CD14-positive monocyte (primary cell): ENCODE results near the gene VPS37C. TPM values are rescaled to one million over a fixed set of nuclear protein-coding genes. Genes with fewer than 3 reads are reported as not detected.

Experiments
- DNase-seq, 3 donors: peaks; one replicate each; pipeline ENCODE4 v3.0.0-alpha.2; 2011 to 2022
- H2AFZ ChIP-seq: 2 replicates; pipeline ENCODE4 v1.6.0; 2012; ENCODE audit warnings: mild to moderate bottlenecking, low read depth, low read length, inconsistent platforms; ENCODE audit not compliant: insufficient read depth, poor library complexity, severe bottlenecking
- H3K27ac ChIP-seq, 2 donors: 1 replicate in 1 of 2; 2 replicates in 1 of 2; pipeline ENCODE4 v1.5.1; 2012 to 2013; ENCODE audit warnings: low read length in 2 of 2, control low read depth in 1 of 2, inconsistent platforms in 1 of 2, low read depth in 1 of 2, mild to moderate bottlenecking in 1 of 2
- H3K27me3 ChIP-seq, 2 donors: one replicate each; pipeline versions ENCODE4 v1.6.0 to v1.6.1; 2011 to 2013; ENCODE audit warnings: low read length in 2 of 2; ENCODE audit not compliant: control insufficient read depth in 2 of 2, insufficient read depth in 2 of 2
- H3K36me3 ChIP-seq, 2 donors: replicated peaks in 1 of 2; 1 replicate in 1 of 2; 2 replicates in 1 of 2; pipeline versions ENCODE4 v1.5.1 to v1.6.1; 2012 to 2013; ENCODE audit warnings: low read length in 2 of 2, control low read depth in 1 of 2, inconsistent platforms in 1 of 2, mild to moderate bottlenecking in 1 of 2; ENCODE audit not compliant: insufficient read depth in 2 of 2, control insufficient read depth in 1 of 2
- H3K4me1 ChIP-seq, 2 donors: 1 replicate in 1 of 2; 2 replicates in 1 of 2; pipeline versions ENCODE4 v1.5.1 to v1.6.1; 2012 to 2013; ENCODE audit warnings: low read length in 2 of 2, control low read depth in 1 of 2, inconsistent platforms in 1 of 2, mild to moderate bottlenecking in 1 of 2, moderate library complexity in 1 of 2; ENCODE audit not compliant: insufficient read depth in 2 of 2, control insufficient read depth in 1 of 2
- H3K4me2 ChIP-seq: replicated peaks from 2 replicates; pipeline ENCODE3; 2012; ENCODE audit warnings: low read length, moderate library complexity, mild to moderate bottlenecking; ENCODE audit not compliant: poor library complexity, severe bottlenecking; ENCODE audit errors: extremely low read depth
- H3K4me3 ChIP-seq, 3 experiments: fragments of 200-600 bp in 1 of 3; sonication (generic) in 1 of 3; replicated peaks in 1 of 3; 1 replicate in 2 of 3; 2 replicates in 1 of 3; pipeline ENCODE4 v1.5.1; 2011 to 2013; ENCODE audit warnings: low read length in 3 of 3, mild to moderate bottlenecking in 3 of 3, control low read depth in 2 of 3, low read depth in 2 of 3, inconsistent platforms in 1 of 3, moderate library complexity in 1 of 3
- H3K79me2 ChIP-seq: 2 replicates; pipeline ENCODE4 v1.6.0; 2012; ENCODE audit warnings: mild to moderate bottlenecking, control low read depth, inconsistent platforms, low read length, moderate library complexity; ENCODE audit not compliant: insufficient read depth
- H3K9ac ChIP-seq: 2 replicates; pipeline ENCODE4 v1.6.0; 2017; ENCODE audit warnings: low read length, mild to moderate bottlenecking; ENCODE audit not compliant: insufficient read depth, poor library complexity, severe bottlenecking
- H3K9me3 ChIP-seq, 2 donors: replicated peaks in 1 of 2; 1 replicate in 1 of 2; 2 replicates in 1 of 2; pipeline versions ENCODE4 v1.5.1 to v1.6.1; 2012 to 2013; ENCODE audit warnings: low read length in 2 of 2, control low read depth in 1 of 2; ENCODE audit not compliant: control insufficient read depth in 1 of 2, insufficient read depth in 1 of 2
- H4K20me1 ChIP-seq: 2 replicates; pipeline ENCODE4 v1.6.0; 2012; ENCODE audit warnings: mild to moderate bottlenecking, low read length, control low read depth, moderate library complexity; ENCODE audit not compliant: insufficient read depth
- H3K27ac Mint-ChIP-seq, 7 donors: one replicate each; pipeline ENCODE4 v1.8.0; 2020; ENCODE audit warnings: mild to moderate bottlenecking in 7 of 7, mixed read lengths in 7 of 7, moderate library complexity in 6 of 7, inconsistent platforms in 2 of 7
- H3K27me3 Mint-ChIP-seq, 3 donors: one replicate each; pipeline ENCODE4 v1.8.0; 2021 to 2022; ENCODE audit warnings: low read depth in 3 of 3, mild to moderate bottlenecking in 3 of 3, mixed read lengths in 3 of 3, moderate library complexity in 3 of 3, inconsistent platforms in 1 of 3
- H3K36me3 Mint-ChIP-seq, 2 donors: one replicate each; pipeline ENCODE4 v1.8.0; 2020; ENCODE audit warnings: mixed read lengths in 2 of 2, inconsistent platforms in 1 of 2, mild to moderate bottlenecking in 1 of 2
- H3K4me1 Mint-ChIP-seq: one replicate; pipeline ENCODE4 v1.8.0; 2020; ENCODE audit warnings: mild to moderate bottlenecking, mixed read lengths
- H3K4me3 Mint-ChIP-seq, 2 donors: one replicate each; pipeline ENCODE4 v1.8.0; 2020; ENCODE audit warnings: mild to moderate bottlenecking in 2 of 2, mixed read lengths in 2 of 2, moderate library complexity in 1 of 2
- H3K9me3 Mint-ChIP-seq, 7 donors: one replicate each; pipeline ENCODE4 v1.8.0; 2020 to 2022; ENCODE audit warnings: mixed read lengths in 7 of 7, mild to moderate bottlenecking in 6 of 7, moderate library complexity in 6 of 7, inconsistent platforms in 2 of 7
- CTCF ChIP-seq: fragments of 200-600 bp; IDR thresholded peaks from one replicate; pipeline ENCODE4 v1.8.0; 2022; ENCODE audit warnings: antibody characterized with exemption, mild to moderate bottlenecking
- WGBS: methylation state at CpG from one replicate; pipeline ENCODE4 v1.1.5; 2013; ENCODE audit warnings: missing lambda C conversion rate; ENCODE audit not compliant: insufficient coverage; 5-methylcytosine and 5-hydroxymethylcytosine counted together
- intact Hi-C, 2 donors: fragments of 100-400 bp; cut with micrococcal nuclease; formaldehyde crosslinking; loops; one replicate each; pipeline versions ENCODE4 v1.15.0 to v1.15.1; 2023
- polyA plus RNA-seq, 3 donors: library from polyadenylated mRNA; depleted of rRNA in 1 of 3; unstranded in 2 of 3; stranded (reverse) in 1 of 3; fragments of 300-500 nt in 2 of 3; fragments of >200 nt in 1 of 3; fragmentation: Illumina TruSeq in 2 of 3; gene quantifications; 1 replicate in 2 of 3; 2 replicates in 1 of 3; pipeline ENCODE4 v1.2.3, GENCODE V29; 2012 to 2021

VPS37C gene
- polyA plus RNA-seq, 3 donors, result 1.9 to 25.1 (median 3.8) TPM

DNA sequence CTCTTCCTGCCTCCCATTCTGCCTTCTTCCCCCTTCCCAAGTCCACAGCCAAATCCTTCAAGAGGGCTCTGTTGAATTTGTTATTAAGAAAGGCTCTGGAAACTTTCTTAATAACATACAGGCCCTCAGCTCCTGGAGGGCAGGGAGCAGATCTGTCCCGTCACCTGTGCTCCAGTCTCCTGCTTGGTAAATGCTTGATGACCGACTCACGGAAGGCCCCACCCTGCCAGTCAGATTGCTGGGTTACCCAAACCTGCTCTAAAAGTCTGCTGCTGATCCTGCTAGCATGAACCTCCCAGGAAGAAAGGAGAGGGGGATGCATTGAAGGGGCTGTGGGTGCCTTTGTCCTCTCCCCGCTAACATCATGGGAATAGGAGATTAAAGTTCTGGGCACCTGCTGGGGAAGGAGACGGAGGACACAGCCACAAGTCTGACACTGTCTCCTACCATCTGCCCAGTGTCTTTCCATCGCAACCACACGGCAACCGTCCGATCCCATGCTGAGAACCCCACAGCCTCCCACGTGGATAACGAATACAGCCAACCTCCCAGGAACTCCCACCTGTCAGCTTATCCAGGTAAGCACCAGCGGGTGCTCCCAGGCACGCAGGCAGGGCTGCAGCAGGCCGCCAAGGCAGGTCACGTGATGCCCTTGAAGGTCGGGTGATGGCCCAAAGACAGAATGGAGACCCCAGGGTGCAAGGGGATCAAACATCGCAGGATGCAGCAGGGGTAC is 36.5 kb downstream of the VPS37C start:
- Histone ChIP-seq H3K4me3 (no peak overlapping the region), H3K9me3 (no peaks in the 10 kb centered on the region), H3K27ac (no peak overlapping the region), H3K9ac (no peak overlapping the region), H2AFZ (no peak overlapping the region), H4K20me1 (peaks cover 22% of the 10 kb centered on the region), H3K36me3 (peaks cover 13 to 16% of the 10 kb centered on the region in 2 donors), H3K27me3 (no peaks in the 10 kb centered on the region), H3K4me2 (no peak overlapping the region), H3K4me1 (peaks cover 5 to 10% of the 10 kb centered on the region in 2 donors), H3K79me2 (no peaks in the 10 kb centered on the region)
- TF ChIP-seq CTCF, result no peak
- Mint-ChIP-seq H3K9me3 (no peaks in the 10 kb centered on the region), H3K4me3 (no peak overlapping the region), H3K4me1 (peaks cover 18% of the 10 kb centered on the region), H3K27ac (peak overlapping the region in 1 of 7 donors; percentile 51), H3K36me3 (peaks cover 11 to 17% of the 10 kb centered on the region in 2 donors), H3K27me3 (peaks cover 0 to 7% (median 1%) of the 10 kb centered on the region in 3 donors)
- 97% methylated on average over 12 of the region's 17 CpGs for WGBS
- no peak for DNase-seq
- intact Hi-C loops, result loop anchor here in 1 of 2 donors (5.0 kb wide), 1 partner anchor 37 kb away; no protein-coding TSS in a partner anchor

DNA sequence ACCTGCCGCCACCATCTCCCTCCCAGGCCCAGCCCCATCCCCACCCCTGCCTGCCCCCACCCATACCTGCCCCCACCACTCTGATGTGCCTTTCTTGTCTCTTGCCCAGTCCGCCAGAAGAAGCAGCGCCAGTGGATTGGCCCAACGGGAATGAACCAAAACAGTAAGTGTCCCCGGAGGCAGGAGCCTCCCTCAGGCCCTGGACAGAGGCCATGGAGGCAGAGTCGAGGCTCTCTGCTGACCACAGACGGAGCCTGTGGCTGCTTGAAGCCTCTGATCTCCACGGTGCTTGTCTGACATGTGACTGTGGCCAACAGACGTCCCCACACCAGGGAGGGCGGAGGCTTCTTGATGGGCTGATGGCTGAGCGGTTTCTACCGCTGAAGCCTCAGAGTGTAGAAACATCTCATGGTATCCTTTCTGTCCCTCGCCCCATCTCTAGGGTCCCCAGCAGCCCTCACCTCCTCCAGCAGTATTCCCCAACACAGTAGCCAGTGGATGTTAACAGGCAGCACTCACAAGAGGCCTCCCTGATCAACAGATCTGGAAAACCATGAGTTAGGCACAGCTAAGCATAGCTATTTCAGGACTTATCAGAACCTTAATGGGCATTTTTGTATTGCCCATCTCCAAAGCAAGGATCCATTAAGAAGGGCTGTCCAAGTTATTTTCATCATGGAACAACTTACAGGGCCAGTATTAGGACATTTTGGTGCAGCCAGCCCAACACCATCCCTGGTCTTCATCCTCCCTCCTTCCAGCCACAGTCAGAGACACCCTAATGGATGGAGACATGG is 37.3 kb downstream of the VPS37C start:
- Mint-ChIP-seq H3K27me3 (peaks cover 0 to 7% (median 1%) of the 10 kb centered on the region in 3 donors), H3K36me3 (peaks cover 11 to 12% of the 10 kb centered on the region in 2 donors), H3K9me3 (peaks cover 0 to 2% (median 0%) of the 10 kb centered on the region in 7 donors), H3K27ac (peak overlapping the region in 2 of 7 donors; percentile 50 to 51), H3K4me3 (no peak overlapping the region), H3K4me1 (peaks cover 19% of the 10 kb centered on the region)
- no peak overlapping the region for H3K9ac ChIP-seq
- no peak overlapping the region for H3K4me3 ChIP-seq
- intact Hi-C loops, result no loop called here
- no peaks in the 10 kb centered on the region for H3K9me3 ChIP-seq
- H3K4me2 ChIP-seq, result no peak overlapping the region
- H2AFZ ChIP-seq, result no peak overlapping the region
- no peak overlapping the region for H3K27ac ChIP-seq
- 70% methylated on average over 12 of the region's 13 CpGs for WGBS
- no peak for TF ChIP-seq CTCF
- H3K4me1 ChIP-seq, result peaks cover 4 to 6% of the 10 kb centered on the region in 2 donors
- H4K20me1 ChIP-seq, result peaks cover 14% of the 10 kb centered on the region
- no peaks in the 10 kb centered on the region for H3K79me2 ChIP-seq
- DNase-seq, result no peak
- H3K36me3 ChIP-seq, result peaks cover 10 to 14% of the 10 kb centered on the region in 2 donors
- no peaks in the 10 kb centered on the region for H3K27me3 ChIP-seq
